ENCODE results near the gene SLC16A12. TPM values are rescaled to one million over a fixed set of nuclear protein-coding genes. Genes with fewer than 3 reads are reported as not detected.

SLC16A12 gene
- total and polyA plus RNA-seq, 4 donors = 0.21 to 6.7 (median 0.54) TPM

DNA sequence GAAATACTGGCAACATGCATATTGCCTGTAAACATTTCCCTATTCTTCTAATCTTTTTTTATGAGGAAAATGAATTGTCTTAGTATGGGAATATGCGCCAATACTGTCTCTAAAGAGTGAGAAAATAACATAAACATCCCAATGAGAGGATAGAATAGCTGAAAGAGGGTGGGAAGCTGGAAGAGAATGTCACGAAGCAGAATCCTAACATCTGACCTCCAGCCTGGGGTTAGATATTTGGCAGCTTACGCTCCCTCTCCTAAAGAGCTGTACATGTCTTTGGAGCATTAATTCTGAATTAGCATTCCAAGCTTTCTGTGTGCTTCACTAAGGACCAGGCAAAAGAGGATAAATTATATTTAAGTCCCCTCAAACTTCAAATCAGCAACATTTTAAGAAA is 31.6 kb upstream of the SLC16A12 start:
- H3K4me1 ChIP-seq (ENCODE audit: control insufficient read depth in 1 of 2, insufficient read depth in 2 of 2, low read length in 2 of 2) = no peaks in the 10 kb centered on the region
- no peaks in the 10 kb centered on the region for H3K27me3 ChIP-seq (ENCODE audit: control insufficient read depth in 1 of 2, insufficient read depth in 2 of 2, low read length in 1 of 2)
- no peak overlapping the region for H3K27ac ChIP-seq (ENCODE audit: low read depth in 1 of 2, low read length in 2 of 2)
- H3K4me3 ChIP-seq (ENCODE audit: low read length in 2 of 2) = no peak overlapping the region
- no peak for ATAC-seq (ENCODE audit: low FRiP score)
- intact Hi-C loops (cut with DNase I) = loop anchor here in 1 of 2 donors (10.0 kb wide), 1 partner anchor 312 kb away; the partner anchor contains the start of gene LIPA
- no peaks in the 10 kb centered on the region for H3K36me3 ChIP-seq (ENCODE audit: control insufficient read depth in 1 of 2, insufficient read depth in 2 of 2, low read length in 1 of 2)
- no peaks in the 10 kb centered on the region for H3K9me3 ChIP-seq (ENCODE audit: control insufficient read depth, low read length)
- DNase-seq = no peak
- WGBS, 2 donors = 74 to 93% methylated on average over 3 of the region's 3 CpGs

DNA sequence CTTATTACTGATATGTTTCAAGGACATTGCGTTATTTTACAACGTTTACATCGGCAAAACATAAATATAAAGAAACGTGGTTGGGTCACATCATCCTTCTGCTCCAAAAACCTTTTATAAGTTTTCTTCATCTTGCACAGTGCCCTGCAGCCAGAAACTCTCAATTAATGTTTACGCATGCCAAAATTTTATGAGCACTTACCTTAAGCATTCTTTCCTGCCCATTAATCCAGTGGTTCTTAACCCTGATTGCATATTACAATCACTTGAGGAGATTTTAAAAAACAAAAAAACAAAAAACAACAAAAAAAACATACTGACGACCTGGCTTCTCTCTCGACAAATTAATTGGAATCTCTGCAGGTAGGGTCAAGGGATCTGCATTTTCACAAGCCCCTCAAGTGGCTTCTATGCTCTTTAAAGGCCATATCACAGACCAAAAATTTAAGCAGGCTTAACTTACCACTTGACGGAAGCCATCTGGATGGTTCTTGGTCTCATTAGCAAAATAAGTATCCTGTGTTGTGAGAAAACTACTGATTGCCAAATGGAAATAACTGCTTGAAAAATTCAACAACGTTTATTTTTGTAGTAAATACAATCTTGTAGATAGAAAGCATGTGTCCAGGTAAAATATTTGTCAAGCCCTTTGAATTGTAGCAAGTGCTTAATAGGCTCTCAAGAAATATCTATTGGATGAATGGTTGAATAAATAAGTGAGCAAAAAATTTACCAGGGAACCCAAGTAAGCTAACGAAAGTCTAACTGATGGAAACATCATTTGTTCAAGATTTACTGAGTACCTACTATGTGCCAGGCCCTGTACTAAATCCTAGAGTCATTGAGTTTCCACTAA is 30.9 kb upstream of the SLC16A12 start:
- Histone ChIP-seq H3K27me3 (ENCODE audit: control insufficient read depth in 1 of 2, insufficient read depth in 2 of 2, low read length in 1 of 2) (no peaks in the 10 kb centered on the region), H3K36me3 (ENCODE audit: control insufficient read depth in 1 of 2, insufficient read depth in 2 of 2, low read length in 1 of 2) (no peaks in the 10 kb centered on the region), H3K4me1 (ENCODE audit: control insufficient read depth in 1 of 2, insufficient read depth in 2 of 2, low read length in 2 of 2) (no peaks in the 10 kb centered on the region), H3K4me3 (ENCODE audit: low read length in 2 of 2) (no peak overlapping the region), H3K27ac (ENCODE audit: low read depth in 1 of 2, low read length in 2 of 2) (no peak overlapping the region), H3K9me3 (ENCODE audit: control insufficient read depth, low read length) (no peaks in the 10 kb centered on the region)
- ATAC-seq (ENCODE audit: low FRiP score) = no peak
- WGBS, 2 donors = 81 to 83% methylated on average over 10 of the region's 10 CpGs
- DNase-seq = no peak
- intact Hi-C loops (cut with DNase I) = loop anchor here in 1 of 2 donors (10.0 kb wide), 1 partner anchor 312 kb away; the partner anchor contains the start of gene LIPA

DNA sequence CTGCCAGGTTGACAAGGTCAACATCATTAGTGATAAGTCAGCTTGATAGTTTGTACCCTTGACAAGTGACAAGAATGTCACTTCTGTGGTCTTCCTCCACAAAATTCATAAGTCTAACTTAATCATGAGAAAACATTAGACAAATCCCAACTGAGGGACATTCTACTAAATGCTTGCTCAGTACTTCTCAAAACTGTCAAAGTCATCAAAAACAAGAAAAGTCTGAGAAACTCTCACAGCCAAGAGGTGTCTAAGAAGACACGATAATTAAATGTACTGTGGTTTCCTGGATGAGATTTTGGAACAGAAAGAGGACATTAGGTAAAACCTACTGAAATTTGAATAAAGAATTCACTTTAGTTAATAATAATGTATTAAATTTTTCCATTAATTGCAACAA is 29.8 kb upstream of the SLC16A12 start:
- ATAC-seq (ENCODE audit: low FRiP score) = no peak
- Histone ChIP-seq H3K27ac (ENCODE audit: low read depth in 1 of 2, low read length in 2 of 2) (no peak overlapping the region), H3K9me3 (ENCODE audit: control insufficient read depth, low read length) (no peaks in the 10 kb centered on the region), H3K36me3 (ENCODE audit: control insufficient read depth in 1 of 2, insufficient read depth in 2 of 2, low read length in 1 of 2) (no peaks in the 10 kb centered on the region), H3K4me3 (ENCODE audit: low read length in 2 of 2) (no peak overlapping the region), H3K27me3 (ENCODE audit: control insufficient read depth in 1 of 2, insufficient read depth in 2 of 2, low read length in 1 of 2) (no peaks in the 10 kb centered on the region), H3K4me1 (ENCODE audit: control insufficient read depth in 1 of 2, insufficient read depth in 2 of 2, low read length in 2 of 2) (no peaks in the 10 kb centered on the region)
- intact Hi-C loops (cut with DNase I) = loop anchor here (2.0 to 10.0 kb wide), 2 partner anchors 138 to 310 kb away; partner anchors contain the start of gene LIPA (in 1 of the 2)
- no peak for DNase-seq
- 29 to 37% methylated on average over 1 of the region's 1 CpG for WGBS, 2 donors

DNA sequence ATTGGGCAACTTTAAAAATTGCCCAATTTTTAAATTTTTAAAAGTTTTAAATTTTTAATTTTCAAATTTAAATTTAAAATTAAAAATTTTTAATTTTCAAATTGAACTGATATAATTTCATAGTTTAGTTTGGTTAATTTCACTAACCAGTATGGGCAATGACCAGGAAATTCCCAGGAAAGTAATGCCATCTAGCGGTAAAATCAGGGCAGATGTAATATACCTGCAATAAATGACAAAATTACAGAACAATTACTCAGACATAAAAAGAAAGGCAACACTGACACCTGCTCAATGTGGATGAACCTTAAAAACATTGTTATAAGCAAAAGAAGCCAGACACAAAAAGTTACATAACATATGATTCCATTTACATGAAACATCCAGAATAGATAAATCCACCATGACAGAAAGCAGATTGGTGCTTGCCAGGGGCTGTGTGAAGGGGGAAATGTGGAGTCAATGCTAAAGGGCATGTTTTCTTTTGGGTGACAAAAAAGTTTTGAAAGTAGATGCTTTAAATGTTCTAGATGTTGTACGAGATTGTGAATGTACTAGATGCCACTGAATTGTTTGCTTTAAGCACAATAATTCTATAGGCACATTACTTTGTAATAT is 28.6 kb upstream of the SLC16A12 start:
- Histone ChIP-seq H3K9me3 (ENCODE audit: control insufficient read depth, low read length) (no peaks in the 10 kb centered on the region), H3K4me1 (ENCODE audit: control insufficient read depth in 1 of 2, insufficient read depth in 2 of 2, low read length in 2 of 2) (no peaks in the 10 kb centered on the region), H3K4me3 (ENCODE audit: low read length in 2 of 2) (no peak overlapping the region), H3K27ac (ENCODE audit: low read depth in 1 of 2, low read length in 2 of 2) (no peak overlapping the region), H3K27me3 (ENCODE audit: control insufficient read depth in 1 of 2, insufficient read depth in 2 of 2, low read length in 1 of 2) (no peaks in the 10 kb centered on the region), H3K36me3 (ENCODE audit: control insufficient read depth in 1 of 2, insufficient read depth in 2 of 2, low read length in 1 of 2) (no peaks in the 10 kb centered on the region)
- no peak for DNase-seq
- ATAC-seq (ENCODE audit: low FRiP score) = no peak
- 5 to 8% methylated on average over 2 of the region's 2 CpGs for WGBS, 2 donors
- intact Hi-C loops (cut with DNase I) = loop anchor here (1.0 to 10.0 kb wide), 4 partner anchors 42 to 309 kb away; partner anchors contain the start of gene LIPA (in 1 of the 2)

DNA sequence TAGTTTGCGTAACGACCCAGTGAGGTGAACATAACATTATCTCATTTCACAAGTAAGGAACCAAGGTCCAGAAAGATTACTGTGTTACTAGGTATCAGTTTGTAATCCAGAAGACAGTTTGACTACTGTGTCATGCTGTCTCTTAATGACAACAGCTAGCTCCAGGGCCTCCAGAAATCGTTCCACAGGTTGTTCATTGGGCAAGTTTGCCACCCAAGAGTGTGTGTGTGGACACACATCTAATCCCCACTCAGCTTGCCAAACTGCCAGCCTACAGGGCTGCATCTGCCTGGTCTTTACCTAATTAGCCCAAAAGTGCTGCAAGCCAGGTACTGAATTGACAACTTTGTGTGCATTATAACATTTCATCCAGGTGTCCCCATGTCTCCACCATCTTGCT is 27.9 kb upstream of the SLC16A12 start:
- intact Hi-C loops (cut with DNase I) = loop anchor here in 1 of 2 donors (1.0 to 10.0 kb wide), 3 partner anchors 41 to 309 kb away; partner anchors contain the start of gene LIPA
- Histone ChIP-seq H3K9me3 (ENCODE audit: control insufficient read depth, low read length) (no peaks in the 10 kb centered on the region), H3K27ac (ENCODE audit: low read depth in 1 of 2, low read length in 2 of 2) (no peak overlapping the region), H3K27me3 (ENCODE audit: control insufficient read depth in 1 of 2, insufficient read depth in 2 of 2, low read length in 1 of 2) (no peaks in the 10 kb centered on the region), H3K36me3 (ENCODE audit: control insufficient read depth in 1 of 2, insufficient read depth in 2 of 2, low read length in 1 of 2) (no peaks in the 10 kb centered on the region), H3K4me1 (ENCODE audit: control insufficient read depth in 1 of 2, insufficient read depth in 2 of 2, low read length in 2 of 2) (no peaks in the 10 kb centered on the region), H3K4me3 (ENCODE audit: low read length in 2 of 2) (no peak overlapping the region)
- WGBS, 2 donors = 97% methylated on average over 3 of the region's 3 CpGs
- DNase-seq (no peak), ATAC-seq (ENCODE audit: low FRiP score) (no peak)

DNA sequence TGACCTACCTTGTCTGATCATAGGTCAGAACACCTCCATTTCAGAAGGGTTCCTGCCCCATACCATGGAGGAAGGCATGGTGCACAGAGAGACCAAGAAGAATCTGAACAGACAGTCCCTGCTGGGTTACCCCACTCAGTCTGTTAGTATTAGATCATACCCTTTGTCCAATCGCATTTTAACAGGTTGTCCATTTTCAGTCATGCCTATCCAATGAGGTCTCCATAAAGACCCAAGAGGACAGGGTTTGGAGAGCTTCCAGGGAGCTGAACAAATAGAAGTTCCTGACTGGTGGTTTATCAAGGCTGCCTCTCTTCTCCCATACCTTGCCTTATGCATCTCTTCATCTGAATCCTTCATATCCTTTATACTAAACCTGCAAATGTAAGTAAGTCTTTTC is 21.2 kb upstream of the SLC16A12 start:
- H3K4me1 ChIP-seq (ENCODE audit: control insufficient read depth in 1 of 2, insufficient read depth in 2 of 2, low read length in 2 of 2) = no peaks in the 10 kb centered on the region
- DNase-seq = no peak
- WGBS, 2 donors = 83 to 84% methylated on average over 1 of the region's 1 CpG
- intact Hi-C loops (cut with DNase I) = no loop called here
- no peaks in the 10 kb centered on the region for H3K9me3 ChIP-seq (ENCODE audit: control insufficient read depth, low read length)
- ATAC-seq (ENCODE audit: low FRiP score) = no peak
- H3K27me3 ChIP-seq (ENCODE audit: control insufficient read depth in 1 of 2, insufficient read depth in 2 of 2, low read length in 1 of 2) = no peaks in the 10 kb centered on the region
- H3K36me3 ChIP-seq (ENCODE audit: control insufficient read depth in 1 of 2, insufficient read depth in 2 of 2, low read length in 1 of 2) = no peaks in the 10 kb centered on the region
- no peak overlapping the region for H3K27ac ChIP-seq (ENCODE audit: low read depth in 1 of 2, low read length in 2 of 2)
- H3K4me3 ChIP-seq (ENCODE audit: low read length in 2 of 2) = no peak overlapping the region

DNA sequence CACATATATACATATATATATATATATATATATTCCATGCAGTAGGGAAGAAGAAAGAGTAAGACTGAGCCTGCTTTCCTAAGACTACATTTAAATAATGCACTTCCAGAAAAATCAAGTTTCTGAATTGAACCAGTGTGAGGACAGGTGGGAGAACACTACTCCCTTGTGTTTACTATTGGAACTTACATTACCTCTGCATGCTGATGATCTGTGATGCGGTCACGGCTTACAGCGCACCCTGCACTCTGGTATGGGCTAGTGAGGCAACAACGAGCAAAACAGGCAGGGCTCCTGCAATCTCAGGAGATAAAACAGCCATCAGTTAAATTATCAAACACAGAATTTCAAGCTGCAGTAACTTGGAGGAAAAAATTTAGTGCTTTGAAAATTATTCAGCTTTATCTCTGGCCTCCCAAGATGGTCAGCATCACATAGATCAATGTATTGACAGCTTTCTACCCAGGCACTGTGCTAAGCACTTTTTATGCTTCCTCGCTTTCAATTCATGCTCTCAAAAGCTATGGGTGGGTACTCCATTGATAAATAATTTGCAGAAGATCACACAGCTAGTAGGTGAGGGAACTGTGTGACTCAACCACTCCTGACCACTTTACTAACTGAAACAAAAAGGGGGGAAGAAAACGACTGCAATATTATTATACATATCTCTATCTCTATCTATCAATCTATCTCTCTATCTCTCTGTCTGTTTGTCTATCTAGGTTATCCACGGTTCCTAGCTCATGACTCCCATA is 20.5 kb upstream of the SLC16A12 start:
- 92 to 93% methylated on average over 7 of the region's 7 CpGs for WGBS, 2 donors
- Histone ChIP-seq H3K4me1 (ENCODE audit: control insufficient read depth in 1 of 2, insufficient read depth in 2 of 2, low read length in 2 of 2) (no peaks in the 10 kb centered on the region), H3K4me3 (ENCODE audit: low read length in 2 of 2) (no peak overlapping the region), H3K27ac (ENCODE audit: low read depth in 1 of 2, low read length in 2 of 2) (no peak overlapping the region), H3K27me3 (ENCODE audit: control insufficient read depth in 1 of 2, insufficient read depth in 2 of 2, low read length in 1 of 2) (no peaks in the 10 kb centered on the region), H3K9me3 (ENCODE audit: control insufficient read depth, low read length) (no peaks in the 10 kb centered on the region), H3K36me3 (ENCODE audit: control insufficient read depth in 1 of 2, insufficient read depth in 2 of 2, low read length in 1 of 2) (no peaks in the 10 kb centered on the region)
- ATAC-seq (ENCODE audit: low FRiP score) (no peak), DNase-seq (no peak)
- intact Hi-C loops (cut with DNase I) = no loop called here

DNA sequence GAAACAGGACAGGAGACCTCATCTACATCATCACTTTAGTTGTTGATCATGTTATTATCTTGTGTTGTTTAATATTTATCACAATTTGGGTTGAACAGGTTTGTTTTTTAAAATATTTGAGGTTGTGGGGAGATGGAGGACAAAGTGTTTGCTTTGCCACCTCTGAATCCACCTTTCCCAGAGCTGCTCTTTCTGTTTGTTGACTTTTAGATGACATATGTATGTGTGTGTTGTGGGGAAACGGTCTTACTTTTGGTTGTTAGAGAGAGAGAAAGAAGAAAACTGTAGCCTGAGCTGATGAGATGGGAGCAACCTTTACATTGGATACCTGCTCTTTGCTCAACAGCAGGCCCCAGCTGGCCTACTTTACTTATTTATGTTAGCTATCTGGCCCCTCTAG is 19.0 kb upstream of the SLC16A12 start:
- Histone ChIP-seq H3K4me3 (ENCODE audit: low read length in 2 of 2) (no peak overlapping the region), H3K4me1 (ENCODE audit: control insufficient read depth in 1 of 2, insufficient read depth in 2 of 2, low read length in 2 of 2) (no peaks in the 10 kb centered on the region), H3K27ac (ENCODE audit: low read depth in 1 of 2, low read length in 2 of 2) (no peak overlapping the region), H3K27me3 (ENCODE audit: control insufficient read depth in 1 of 2, insufficient read depth in 2 of 2, low read length in 1 of 2) (no peaks in the 10 kb centered on the region), H3K9me3 (ENCODE audit: control insufficient read depth, low read length) (no peaks in the 10 kb centered on the region), H3K36me3 (ENCODE audit: control insufficient read depth in 1 of 2, insufficient read depth in 2 of 2, low read length in 1 of 2) (no peaks in the 10 kb centered on the region)
- intact Hi-C loops (cut with DNase I) = no loop called here
- ATAC-seq (ENCODE audit: low FRiP score) (no peak), DNase-seq (no peak)
- WGBS, 2 donors = 89 to 93% methylated on average over 1 of the region's 1 CpG
